GM12875 (cell line): ENCODE data around the gene EHBP1.

Source experiments
- H3K4me3 ChIP-seq: one replicate; pipeline ENCODE4 v1.5.1; 2011; ENCODE audit warnings: low read depth, low read length, control low read depth
- TF ChIP-seq, protein P1 (sequence below): IDR thresholded peaks from 2 replicates; pipeline ENCODE4 v1.5.1; 2011; ENCODE audit warnings: low read depth, mild to moderate bottlenecking, control low read depth, inconsistent platforms, low read length, moderate library complexity, borderline replicate concordance; ENCODE audit not compliant: insufficient read depth

EHBP1 gene

DNA sequence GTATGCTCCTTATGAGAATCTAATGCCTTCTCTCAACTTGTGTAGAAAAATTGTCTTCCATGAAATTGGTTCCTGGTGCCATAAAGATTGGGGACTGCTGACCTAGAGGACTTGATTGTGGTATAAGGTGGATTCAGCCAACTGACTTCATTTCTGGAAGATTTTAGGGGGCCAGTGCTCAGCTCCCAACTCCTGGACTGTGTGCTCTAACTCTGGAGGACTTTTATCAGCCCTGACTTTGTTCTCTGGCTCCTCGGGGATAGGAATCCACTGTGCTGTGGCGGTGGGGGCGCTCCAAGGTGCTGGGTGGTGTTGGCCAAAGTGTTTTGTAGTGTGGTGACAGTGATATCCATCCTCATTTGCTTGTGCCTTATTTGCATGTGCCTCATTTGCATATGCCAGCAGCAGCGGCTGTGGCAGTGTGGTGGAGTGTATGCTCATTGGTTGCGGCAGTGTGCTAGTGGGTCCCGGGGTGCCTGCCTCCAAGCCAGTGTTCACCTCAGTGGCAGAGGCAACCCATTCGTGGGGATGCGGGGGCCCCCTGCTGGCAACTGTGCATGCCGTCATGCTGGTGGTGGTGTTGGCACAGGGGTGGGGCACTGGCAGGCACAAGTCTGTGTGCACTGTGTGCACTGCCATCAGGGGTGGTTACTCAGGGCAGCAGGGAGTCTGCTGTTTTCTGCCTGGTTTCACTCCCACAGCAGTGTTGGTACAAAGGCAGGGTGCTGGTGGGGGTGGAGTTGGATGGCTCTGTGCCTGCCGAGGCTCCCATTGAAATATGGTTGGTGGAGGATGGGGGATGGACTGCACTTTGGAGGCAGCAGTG is 19.6 kb downstream of the EHBP1 start:
- TF ChIP-seq, protein P1, sequence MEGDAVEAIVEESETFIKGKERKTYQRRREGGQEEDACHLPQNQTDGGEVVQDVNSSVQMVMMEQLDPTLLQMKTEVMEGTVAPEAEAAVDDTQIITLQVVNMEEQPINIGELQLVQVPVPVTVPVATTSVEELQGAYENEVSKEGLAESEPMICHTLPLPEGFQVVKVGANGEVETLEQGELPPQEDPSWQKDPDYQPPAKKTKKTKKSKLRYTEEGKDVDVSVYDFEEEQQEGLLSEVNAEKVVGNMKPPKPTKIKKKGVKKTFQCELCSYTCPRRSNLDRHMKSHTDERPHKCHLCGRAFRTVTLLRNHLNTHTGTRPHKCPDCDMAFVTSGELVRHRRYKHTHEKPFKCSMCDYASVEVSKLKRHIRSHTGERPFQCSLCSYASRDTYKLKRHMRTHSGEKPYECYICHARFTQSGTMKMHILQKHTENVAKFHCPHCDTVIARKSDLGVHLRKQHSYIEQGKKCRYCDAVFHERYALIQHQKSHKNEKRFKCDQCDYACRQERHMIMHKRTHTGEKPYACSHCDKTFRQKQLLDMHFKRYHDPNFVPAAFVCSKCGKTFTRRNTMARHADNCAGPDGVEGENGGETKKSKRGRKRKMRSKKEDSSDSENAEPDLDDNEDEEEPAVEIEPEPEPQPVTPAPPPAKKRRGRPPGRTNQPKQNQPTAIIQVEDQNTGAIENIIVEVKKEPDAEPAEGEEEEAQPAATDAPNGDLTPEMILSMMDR, result peak; percentile 23; the same call in 1 of the 2 replicates
- H3K4me3 ChIP-seq, result no peak overlapping the region

DNA sequence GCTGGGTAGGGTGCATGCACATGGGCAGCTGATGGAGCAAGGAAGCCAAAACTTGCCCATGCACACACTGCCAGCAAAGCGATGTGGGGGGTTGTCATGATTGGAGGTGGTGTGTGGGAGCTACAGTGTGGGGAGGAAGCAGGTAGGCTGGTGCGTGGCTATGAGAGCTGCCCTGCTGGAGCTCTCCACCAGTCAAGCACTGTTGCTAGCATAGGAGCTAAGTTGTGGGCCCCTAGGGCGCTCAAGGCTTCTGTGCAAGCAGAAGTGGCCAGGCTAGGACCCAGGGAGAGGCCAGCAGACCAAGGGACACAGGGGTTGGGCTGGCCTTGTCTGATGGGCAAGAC is 20.2 kb downstream of the EHBP1 start:
- H3K4me3 ChIP-seq, result no peak overlapping the region
- TF ChIP-seq, protein P1, result no peak

DNA sequence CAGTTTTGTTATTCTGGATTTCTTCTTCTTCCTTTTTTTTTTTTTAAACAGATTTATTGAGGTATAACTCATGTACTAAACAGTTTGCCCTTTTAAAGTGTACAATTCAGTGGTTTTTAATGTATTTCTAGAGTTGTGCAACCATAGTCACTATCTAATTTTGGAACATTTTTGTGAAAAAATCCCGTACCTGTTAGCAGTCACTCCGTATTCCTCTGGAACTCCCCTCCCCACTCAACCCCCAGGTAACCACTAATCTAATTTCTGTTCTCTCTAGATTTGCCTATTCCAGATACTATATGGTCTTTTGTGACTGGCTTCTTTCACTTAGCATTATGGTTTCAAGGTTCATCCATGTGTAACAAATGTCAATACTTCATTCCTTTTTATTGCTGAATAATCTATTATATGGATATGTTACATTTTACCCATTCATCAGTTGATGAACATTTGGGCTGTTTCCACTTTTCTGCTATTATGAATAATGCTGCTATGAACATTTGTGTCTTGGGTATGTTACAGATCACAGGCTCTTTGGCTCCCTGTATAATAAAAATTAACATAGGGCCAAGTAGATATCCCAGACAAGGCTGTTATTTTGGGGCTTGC is 21.9 kb downstream of the EHBP1 start:
- TF ChIP-seq, protein P1, result no peak

DNA sequence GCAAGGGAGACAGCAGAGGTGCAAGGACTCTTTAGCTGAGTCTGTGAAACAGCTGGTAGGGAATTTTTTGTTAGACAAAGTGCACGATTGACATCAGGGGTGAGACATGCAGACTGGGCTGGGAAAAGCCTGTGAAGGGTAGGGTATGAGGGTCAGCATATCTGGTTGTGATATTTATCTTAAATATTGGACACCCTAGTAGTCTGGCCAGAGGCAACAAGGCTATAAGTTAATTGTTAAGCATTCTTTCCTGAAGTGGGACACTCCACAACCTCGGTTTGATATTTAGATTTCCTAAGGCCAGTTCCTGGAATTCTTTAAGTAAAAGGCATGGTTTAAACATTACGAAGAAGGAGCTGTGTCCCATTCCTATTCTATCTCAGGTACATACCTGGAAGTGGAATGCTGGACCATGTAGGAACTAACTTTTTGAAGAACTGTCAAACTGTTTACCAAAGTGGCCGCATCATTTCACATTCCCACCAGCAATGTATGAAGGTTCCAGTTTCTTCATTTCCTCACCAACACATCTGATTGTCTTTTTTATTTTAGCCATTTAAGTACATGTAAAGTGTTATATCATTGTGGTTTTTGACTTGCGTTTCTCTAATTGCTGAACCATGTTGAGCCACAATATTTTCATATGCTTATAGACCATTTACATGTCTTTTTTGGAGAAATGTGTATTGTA is 22.5 kb downstream of the EHBP1 start:
- no peak overlapping the region for H3K4me3 ChIP-seq
- TF ChIP-seq, protein P1, result no peak

More for the DNA sequence above, 21.9 kb downstream of the EHBP1 start:
- H3K4me3 ChIP-seq, result no peak overlapping the region

DNA sequence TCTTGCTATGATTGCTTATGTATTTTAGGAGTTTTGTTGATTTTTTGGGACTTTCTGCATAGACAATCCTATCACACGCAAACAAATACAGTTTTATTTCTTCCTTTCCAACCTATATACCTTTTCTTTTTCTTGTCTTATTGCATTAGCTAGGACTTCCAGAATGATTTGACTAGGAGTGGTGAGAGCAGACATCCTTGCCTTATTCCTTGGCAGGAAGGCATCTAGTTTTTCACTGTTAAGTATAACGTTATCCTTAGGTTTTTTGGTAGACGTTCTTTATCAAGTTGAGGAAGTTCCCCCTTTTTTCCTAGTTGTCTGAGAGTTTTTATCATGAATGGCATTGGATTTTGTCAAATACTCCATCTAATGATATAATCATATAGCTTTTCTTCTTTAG is 25.8 kb downstream of the EHBP1 start:
- TF ChIP-seq, protein P1, result no peak
- no peak overlapping the region for H3K4me3 ChIP-seq

DNA sequence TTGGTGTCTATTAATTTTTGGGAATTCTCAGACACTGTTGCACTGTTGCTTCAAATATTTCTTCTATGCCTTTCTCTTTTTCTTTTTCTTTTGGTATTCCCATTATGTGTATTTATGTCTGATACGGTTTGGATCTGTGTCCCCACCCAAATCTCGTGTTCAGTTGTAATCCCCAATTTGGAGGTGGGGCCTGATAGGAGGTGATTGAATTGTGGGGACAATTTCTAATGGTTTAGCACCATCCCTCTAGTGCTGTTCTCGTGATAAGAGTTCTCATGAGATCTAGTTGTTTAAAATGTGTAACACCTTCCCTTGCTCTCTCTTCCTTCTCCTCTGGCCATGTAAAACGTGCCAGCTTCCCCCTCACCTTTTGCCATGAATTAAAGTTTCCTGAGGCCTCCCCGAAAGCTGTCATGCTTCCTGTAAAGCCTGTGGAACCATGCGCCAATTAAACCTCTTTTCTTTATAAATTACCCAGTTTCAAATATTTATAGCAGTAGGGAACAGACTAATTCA is 26.8 kb downstream of the EHBP1 start:
- no peak overlapping the region for H3K4me3 ChIP-seq
- TF ChIP-seq, protein P1, result no peak
